Endothelial cell of umbilical vein (primary cell): ENCODE data around the gene TTLL13. TPM values are rescaled to one million over a fixed set of nuclear protein-coding genes. Genes with fewer than 3 reads are reported as not detected.
"Not testable (repeated sequence)": the region's sequence is repeated elsewhere in the genome, so short reads cannot be mapped to it uniquely, and the experiment has no call there.

ENCODE experiments used
- BruUV-seq: library from RNA; stranded (reverse); fragments of 400-500 nt; replicated peaks from 2 replicates; lab custom pipeline; 2021; lab: Mats Ljungman, UMichigan
- CTCF ChIA-PET: fragments of 300-600, 350-600 bp; sonication (Branson Sonifier 250); formaldehyde crosslinking; loops from one replicate; lab custom pipeline; 2021; ENCODE audit warnings: antibody characterized with exemption, inconsistent platforms; lab: Charles Lee
- POLR2A ChIA-PET: fragments of 300-600, 350-600 bp; sonication (Branson Sonifier 250); formaldehyde crosslinking; loops from one replicate; lab custom pipeline; 2021; ENCODE audit warnings: antibody characterized with exemption, inconsistent platforms; lab: Charles Lee
- DNase-seq: peaks from one replicate; pipeline ENCODE4 v3.0.0-alpha.2; 2011; ENCODE audit warnings: low read depth, low spot score
- FAIRE-seq: peaks from 2 replicates; lab custom pipeline; 2011; peaks lifted over from hg19 to GRCh38; lab: Jason Lieb, UNC
- H2AFZ ChIP-seq: 2 replicates; pipeline ENCODE4 v1.6.0; 2012; ENCODE audit warnings: low read depth, low read length, control low read depth, inconsistent platforms
- H3K27ac ChIP-seq: 2 replicates; pipeline ENCODE4 v1.5.1; 2011; ENCODE audit warnings: low read depth, mild to moderate bottlenecking, control low read depth, low read length, moderate library complexity; ENCODE audit not compliant: insufficient read depth
- H3K27me3 ChIP-seq, 2 experiments: 2 replicates each; pipeline versions ENCODE4 v1.6.0 to v1.6.1; 2011; ENCODE audit warnings: low read length in 2 of 2, mixed read lengths in 1 of 2; ENCODE audit not compliant: control insufficient read depth in 2 of 2, insufficient read depth in 2 of 2
- H3K36me3 ChIP-seq, 2 experiments: 2 replicates in 1 of 2; 3 replicates in 1 of 2; pipeline ENCODE4 v1.5.1; 2011; ENCODE audit warnings: low read length in 2 of 2, mild to moderate bottlenecking in 1 of 2, moderate library complexity in 1 of 2; ENCODE audit not compliant: control insufficient read depth in 2 of 2, insufficient read depth in 2 of 2; ENCODE audit errors: extremely low read depth in 1 of 2
- H3K4me1 ChIP-seq: 3 replicates; pipeline ENCODE4 v1.5.1; 2011; ENCODE audit warnings: mild to moderate bottlenecking, low read length; ENCODE audit not compliant: control insufficient read depth, insufficient read depth; ENCODE audit errors: extremely low read depth
- H3K4me2 ChIP-seq: 2 replicates; pipeline ENCODE4 v1.6.1; 2011; ENCODE audit warnings: low read length, control low read depth, mixed read lengths; ENCODE audit not compliant: insufficient read depth
- H3K4me3 ChIP-seq, 3 experiments: fragments of 200-600 bp in 1 of 3; sonication (generic), shearing (Covaris generic) in 1 of 3; replicated peaks in 1 of 3; 2 replicates each; pipeline ENCODE4 v1.5.1; 2011 to 2016; ENCODE audit warnings: control low read depth in 3 of 3, low read length in 3 of 3, mild to moderate bottlenecking in 2 of 3, inconsistent platforms in 1 of 3, low read depth in 1 of 3, moderate library complexity in 1 of 3; ENCODE audit not compliant: insufficient read depth in 1 of 3
- H3K79me2 ChIP-seq: 2 replicates; pipeline ENCODE4 v1.6.0; 2012; ENCODE audit warnings: low read length, inconsistent platforms; ENCODE audit not compliant: control insufficient read depth, insufficient read depth
- H3K9ac ChIP-seq: replicated peaks from 2 replicates; pipeline ENCODE3; 2011; ENCODE audit warnings: low read length, control low read depth; ENCODE audit not compliant: insufficient read depth; ENCODE audit errors: extremely low read depth
- H3K9me1 ChIP-seq: replicated peaks from 3 replicates; pipeline ENCODE4 v1.6.0; 2011; ENCODE audit warnings: mild to moderate bottlenecking, low read length; ENCODE audit not compliant: control insufficient read depth, insufficient read depth; ENCODE audit errors: extremely low read depth
- H3K9me3 ChIP-seq: replicated peaks from 2 replicates; pipeline ENCODE4 v1.5.1; 2012; ENCODE audit warnings: low read length, inconsistent platforms; ENCODE audit not compliant: control insufficient read depth, insufficient read depth
- H4K20me1 ChIP-seq: replicated peaks from 2 replicates; pipeline ENCODE3; 2011; ENCODE audit warnings: mild to moderate bottlenecking, low read length; ENCODE audit not compliant: control insufficient read depth, insufficient read depth; ENCODE audit errors: extremely low read depth
- CTCF ChIP-seq, 2 donors: IDR thresholded peaks; 1 replicate in 1 of 2; 2 replicates in 1 of 2; pipeline ENCODE4 v1.5.1; 2011; ENCODE audit warnings: low read length in 2 of 2, mild to moderate bottlenecking in 2 of 2, moderate library complexity in 2 of 2, control low read depth in 1 of 2, inconsistent platforms in 1 of 2, low read depth in 1 of 2; ENCODE audit not compliant: insufficient read depth in 1 of 2; ENCODE audit errors: extremely low read depth in 1 of 2
- EZH2 ChIP-seq: IDR thresholded peaks from 2 replicates; pipeline ENCODE4 v1.6.1; 2012; ENCODE audit warnings: borderline replicate concordance, low read depth, mild to moderate bottlenecking, moderate library complexity, low read length, inconsistent platforms; ENCODE audit not compliant: severe bottlenecking
- FOS ChIP-seq: IDR thresholded peaks from 2 replicates; pipeline ENCODE4 v1.6.1; 2011; ENCODE audit warnings: mild to moderate bottlenecking, low read length, moderate library complexity, borderline replicate concordance; ENCODE audit not compliant: insufficient read depth
- GATA2 ChIP-seq: IDR thresholded peaks from 2 replicates; pipeline ENCODE4 v1.7.0; 2011; ENCODE audit warnings: low read depth, mild to moderate bottlenecking, moderate library complexity, mixed read lengths, low read length; ENCODE audit not compliant: insufficient read length, insufficient read depth
- JUN ChIP-seq: IDR thresholded peaks from 2 replicates; pipeline ENCODE4 v1.6.1; 2011; ENCODE audit warnings: borderline replicate concordance, low read depth; ENCODE audit not compliant: insufficient read length, insufficient read depth
- MAX ChIP-seq: IDR thresholded peaks from 2 replicates; pipeline ENCODE4 v1.6.1; 2011; ENCODE audit not compliant: insufficient read depth, insufficient read length
- MYC ChIP-seq: IDR thresholded peaks from one replicate; pipeline ENCODE4 v1.6.1; 2011; ENCODE audit warnings: mild to moderate bottlenecking, low read depth, low read length
- POLR2A ChIP-seq: IDR thresholded peaks from 2 replicates; pipeline ENCODE4 v1.6.1; 2012; ENCODE audit warnings: low read depth, mild to moderate bottlenecking, control low read depth, low read length
- POLR2AphosphoS5 ChIP-seq: IDR thresholded peaks from 2 replicates; pipeline ENCODE4 v1.6.1; 2012; ENCODE audit warnings: low read depth, mild to moderate bottlenecking, control low read depth, low read length, moderate library complexity; ENCODE audit not compliant: insufficient read depth
- dilution Hi-C: fragments of 300-500 bp; cut with MboI; formaldehyde crosslinking; loops from one replicate; pipeline ENCODE4 v1.15.0; 2019; ENCODE audit warnings: low sequenced_read_pairs; ENCODE audit not compliant: extremely low pct_ligation_motif_present
- intact Hi-C: fragments of 100-400 bp; cut with micrococcal nuclease; formaldehyde crosslinking; loops from one replicate; pipeline ENCODE4 v1.10.0; 2022
- polyA plus RNA-seq, 4 experiments: library from polyadenylated mRNA; depleted of rRNA in 3 of 4; stranded (reverse) in 3 of 4; unstranded in 1 of 4; fragments of >200 nt; gene quantifications; 2 replicates each; pipeline versions ENCODE4 v1.2.1 to v1.2.3, GENCODE V29; 2011 to 2012; ENCODE audit warnings: missing spikeins in 1 of 4
- total RNA-seq: library from RNA; stranded (reverse); gene quantifications from 2 replicates; pipeline ENCODE4 v1.2.3, GENCODE V29; 2021

The TTLL13 gene
- total and polyA plus RNA-seq, 2 donors (not counting 3 experiments of a cell fraction or from before 2014, with no cell fraction given), result 0.04 TPM; not detected in 1

GRCh38 chr15:90301707-90302300 is 52.4 kb downstream of the TTLL13 start:
- Histone ChIP-seq H3K36me3 (no peaks in the 10 kb centered on the region), H3K9me1 (no peaks in the 10 kb centered on the region), H3K4me3 (no peak overlapping the region), H3K27me3 (no peaks in the 10 kb centered on the region), H3K9me3 (no peaks in the 10 kb centered on the region), H4K20me1 (no peaks in the 10 kb centered on the region), H3K4me2 (no peak overlapping the region), H2AFZ (no peak overlapping the region), H3K27ac (no peak overlapping the region), H3K9ac (no peak overlapping the region), H3K4me1 (no peaks in the 10 kb centered on the region), H3K79me2 (no peaks in the 10 kb centered on the region)
- POLR2A ChIA-PET, result no interaction called here
- BruUV-seq, result no TSS peak
- DNase-seq, result no peak
- CTCF ChIA-PET, result interaction anchor here (0.7 to 2.4 kb wide), 28 partner anchors 8 to 626 kb away, joined by 3 to 13 read pairs (median 3); partner anchors contain the start of genes CIB1, GDPGP1, NGRN and TTLL13
- no peak for FAIRE-seq
- intact Hi-C loops, result no loop called here
- TF ChIP-seq MAX, result no peak
- no peak for TF ChIP-seq CTCF (IDR thresholded peaks at IDR 0.05; ENCODE audit: extremely low read depth in 1 of 2, insufficient read depth in 1 of 2, low read depth in 1 of 2, low read length in 2 of 2)
- no peak for TF ChIP-seq FOS
- no peak for TF ChIP-seq POLR2AphosphoS5
- no peak for TF ChIP-seq JUN
- TF ChIP-seq POLR2A, result no peak
- TF ChIP-seq GATA2, result no peak
- TF ChIP-seq EZH2, result no peak
- no peak for TF ChIP-seq MYC
- dilution Hi-C loops, result no loop called here

- DNase-seq, POLR2A ChIA-PET, H2AFZ ChIP-seq, dilution Hi-C loops, FAIRE-seq, H3K4me3 ChIP-seq, H3K79me2 ChIP-seq, H4K20me1 ChIP-seq, H3K9me3 ChIP-seq, H3K9ac ChIP-seq, H3K4me1 ChIP-seq, H3K4me2 ChIP-seq, H3K27ac ChIP-seq, BruUV-seq, H3K9me1 ChIP-seq, H3K27me3 ChIP-seq, intact Hi-C loops, H3K36me3 ChIP-seq: not testable (repeated sequence)
- CTCF ChIA-PET, result interaction anchor here (0.6 to 3.1 kb wide), 4 partner anchors 11 to 177 kb away, joined by 3 to 13 read pairs (median 3); no protein-coding TSS in a partner anchor
These were observed 56.0 kb downstream of the TTLL13 start for GRCh38 chr15:90305355-90305754.
